GM15510 (cell line): ENCODE results near the gene CECR2.

Experiments
- POLR2A ChIP-seq: IDR thresholded peaks from 3 replicates; pipeline ENCODE4 v1.6.1; 2011; ENCODE audit warnings: borderline replicate concordance; ENCODE audit not compliant: insufficient read length; ENCODE audit errors: extremely low read depth

The CECR2 gene

GRCh38 chr22:17381192-17381913 is 12.1 kb downstream of the CECR2 start:
- TF ChIP-seq POLR2A: no peak

GRCh38 chr22:17384612-17385330 is 15.5 kb downstream of the CECR2 start:
- TF ChIP-seq POLR2A: no peak

- TF ChIP-seq POLR2A: no peak
Measured at GRCh38 chr22:17387356-17387755, 18.1 kb downstream of the CECR2 start.

GRCh38 chr22:17388235-17388634 is 19.0 kb downstream of the CECR2 start:
- no peak for TF ChIP-seq POLR2A

GRCh38 chr22:17390087-17390486 is 20.8 kb downstream of the CECR2 start:
- no peak for TF ChIP-seq POLR2A

- TF ChIP-seq POLR2A: no peak
Measured at GRCh38 chr22:17396516-17396915, 27.3 kb downstream of the CECR2 start.

- TF ChIP-seq POLR2A: no peak
Measured at GRCh38 chr22:17397756-17398547, 28.7 kb downstream of the CECR2 start.

GRCh38 chr22:17400305-17400704 is 31.0 kb downstream of the CECR2 start:
- TF ChIP-seq POLR2A: no peak

GRCh38 chr22:17401728-17402127 is 32.5 kb downstream of the CECR2 start:
- TF ChIP-seq POLR2A: no peak

GRCh38 chr22:17402293-17402692 is 33.0 kb downstream of the CECR2 start:
- TF ChIP-seq POLR2A: no peak

GRCh38 chr22:17403906-17404305 is 34.6 kb downstream of the CECR2 start:
- no peak for TF ChIP-seq POLR2A

GRCh38 chr22:17407643-17408042 is 38.4 kb downstream of the CECR2 start:
- TF ChIP-seq POLR2A: no peak

- TF ChIP-seq POLR2A: no peak
Measured at GRCh38 chr22:17410576-17410975, 41.3 kb downstream of the CECR2 start.

- TF ChIP-seq POLR2A: no peak
Measured at GRCh38 chr22:17411213-17411612, 42.0 kb downstream of the CECR2 start.

GRCh38 chr22:17412232-17412631 is 43.0 kb downstream of the CECR2 start:
- no peak for TF ChIP-seq POLR2A
